Measurements from ENCODE around the gene CRYBG1. TPM values are rescaled to one million over a fixed set of nuclear protein-coding genes. Genes with fewer than 3 reads are reported as not detected.

CRYBG1 gene
- total RNA-seq, 4 donors from 2014 or later, result 27.4 to 42.1 (median 40.6) TPM

GRCh38 chr6:106425382-106425781 is 64.9 kb downstream of the CRYBG1 start:
- no peak for TF ChIP-seq CTCF (IDR thresholded peaks at IDR 0.05; ENCODE audit: low read depth)

GRCh38 chr6:106426250-106426970 is 65.9 kb downstream of the CRYBG1 start:
- TF ChIP-seq CTCF (IDR thresholded peaks at IDR 0.05; ENCODE audit: low read depth), result no peak

- no peak for TF ChIP-seq CTCF (IDR thresholded peaks at IDR 0.05; ENCODE audit: low read depth)
Observed at GRCh38 chr6:106430466-106430865, 69.9 kb downstream of the CRYBG1 start.

GRCh38 chr6:106431405-106431804 is 70.9 kb downstream of the CRYBG1 start:
- TF ChIP-seq CTCF (IDR thresholded peaks at IDR 0.05; ENCODE audit: low read depth), result no peak

GRCh38 chr6:106431972-106432371 is 71.5 kb downstream of the CRYBG1 start:
- TF ChIP-seq CTCF (IDR thresholded peaks at IDR 0.05; ENCODE audit: low read depth), result no peak

- TF ChIP-seq CTCF (IDR thresholded peaks at IDR 0.05; ENCODE audit: low read depth), result no peak
Observed at GRCh38 chr6:106434530-106434929, 74.0 kb downstream of the CRYBG1 start.

- TF ChIP-seq CTCF (IDR thresholded peaks at IDR 0.05; ENCODE audit: low read depth), result no peak
Observed at GRCh38 chr6:106439459-106439858, 78.9 kb downstream of the CRYBG1 start.
